ENCODE results near the gene IL22RA1.
A peak's percentile ranks its signal among the peaks of the same experiment; 100 is the strongest.

IL22RA1 gene

GRCh38 chr1:24121406-24121805 is 21.5 kb downstream of the IL22RA1 start:
- TF ChIP-seq CTCF (IDR thresholded peaks at IDR 0.05; ENCODE audit: low read length, missing control alignments): no peak
- no peak overlapping the region for H3K4me3 ChIP-seq (replicated peaks; ENCODE audit: low read depth, low read length)
- DNase-seq (ENCODE audit: low read depth): no peak

GRCh38 chr1:24120965-24121364 is 22.0 kb downstream of the IL22RA1 start:
- no peak for DNase-seq (ENCODE audit: low read depth)
- no peak overlapping the region for H3K4me3 ChIP-seq (replicated peaks; ENCODE audit: low read depth, low read length)
- TF ChIP-seq CTCF (IDR thresholded peaks at IDR 0.05; ENCODE audit: low read length, missing control alignments): no peak

GRCh38 chr1:24119859-24120756 is 22.8 kb downstream of the IL22RA1 start:
- TF ChIP-seq CTCF (IDR thresholded peaks at IDR 0.05; ENCODE audit: low read length, missing control alignments): no peak
- DNase-seq (ENCODE audit: low read depth): peak; percentile 80
- no peak overlapping the region for H3K4me3 ChIP-seq (replicated peaks; ENCODE audit: low read depth, low read length)

GRCh38 chr1:24119489-24119858 is 23.5 kb downstream of the IL22RA1 start:
- no peak for DNase-seq (ENCODE audit: low read depth)
- no peak overlapping the region for H3K4me3 ChIP-seq (replicated peaks; ENCODE audit: low read depth, low read length)
- no peak for TF ChIP-seq CTCF (IDR thresholded peaks at IDR 0.05; ENCODE audit: low read length, missing control alignments)

GRCh38 chr1:24118410-24119242 is 24.3 kb downstream of the IL22RA1 start:
- no peak overlapping the region for H3K4me3 ChIP-seq (replicated peaks; ENCODE audit: low read depth, low read length)
- no peak for DNase-seq (ENCODE audit: low read depth)
- no peak for TF ChIP-seq CTCF (IDR thresholded peaks at IDR 0.05; ENCODE audit: low read length, missing control alignments)

GRCh38 chr1:24117722-24118409 is 25.1 kb downstream of the IL22RA1 start:
- peak; percentile 23 for DNase-seq (ENCODE audit: low read depth)
- no peak for TF ChIP-seq CTCF (IDR thresholded peaks at IDR 0.05; ENCODE audit: low read length, missing control alignments)

More at GRCh38 chr1:24117722-24118409, 25.1 kb downstream of the IL22RA1 start:
- H3K4me3 ChIP-seq (replicated peaks; ENCODE audit: low read depth, low read length): no peak overlapping the region

Measured in fibroblast of pulmonary artery (primary cell).